Right cardiac atrium (tissue), 5 donors: ENCODE data around the gene MYO19. TPM values are rescaled to one million over a fixed set of nuclear protein-coding genes. Genes with fewer than 3 reads are reported as not detected.

Source experiments
- ATAC-seq, 2 donors: fragments of 200-7000 bp; cut with Tn5 transposase; one replicate each; pipeline versions ENCODE4 v1.8.0 to v1.9.1; 2020; ENCODE audit warnings: moderate library complexity in 2 of 2, mild to moderate bottlenecking in 1 of 2
- DNase-seq, 3 donors: peaks; one replicate each; pipeline ENCODE4 v3.0.0-alpha.2; 2020
- H3K27ac ChIP-seq: one replicate; pipeline ENCODE4 v1.5.1; 2013; ENCODE audit warnings: mild to moderate bottlenecking, low read length, control low read depth, moderate library complexity
- H3K27me3 ChIP-seq: one replicate; pipeline ENCODE4 v1.6.1; 2013; ENCODE audit not compliant: control insufficient read depth, insufficient read depth
- H3K4me1 ChIP-seq: one replicate; pipeline ENCODE4 v1.6.1; 2013; ENCODE audit warnings: low read length; ENCODE audit not compliant: control insufficient read depth, insufficient read depth
- H3K4me3 ChIP-seq: one replicate; pipeline ENCODE4 v1.5.1; 2013; ENCODE audit warnings: low read length, control low read depth
- H3K9me3 ChIP-seq: one replicate; pipeline ENCODE4 v1.6.1; 2013; ENCODE audit warnings: low read length; ENCODE audit not compliant: control insufficient read depth
- WGBS: extraction: QIAGEN DNeasy Blood & Tissue Kit; methylation state at CpG from one replicate; pipeline ENCODE4 v1.1.7; 2013; 5-methylcytosine and 5-hydroxymethylcytosine counted together
- intact Hi-C, 4 donors: fragments of 100-400 bp; cut with DNase I; formaldehyde crosslinking; loops; one replicate each; pipeline versions ENCODE4 v1.11.0 to v1.14.0; 2022 to 2023
- polyA plus RNA-seq: library from polyadenylated mRNA; stranded (reverse); fragments of 200-250 nt; gene quantifications from one replicate; pipeline ENCODE4 v1.2.3, GENCODE V29; 2013
- total RNA-seq, 4 donors: library from RNA; stranded (reverse); fragmentation: NEBNext Ultra II Directional; extraction: Animal tissue kit (Norgen Biotek cat#: 25700); gene quantifications; one replicate each; pipeline ENCODE4 v1.2.1, GENCODE V29; 2021
- donor health status: healthy with polysubstance abuse.
- donor health status: DM: no; HTN: yes; CAD: no.
- donor health status: DM: no; HTN: no; CAD: no.
- donor health status: DM: no; HTN: yes; CAD: no; lungs with severe emphysema.
- donor health status: DM: yes; HTN: yes; CAD: no.

Gene MYO19
- total and polyA plus RNA-seq, 5 donors, result 10.7 to 21.4 (median 16.2) TPM

DNA sequence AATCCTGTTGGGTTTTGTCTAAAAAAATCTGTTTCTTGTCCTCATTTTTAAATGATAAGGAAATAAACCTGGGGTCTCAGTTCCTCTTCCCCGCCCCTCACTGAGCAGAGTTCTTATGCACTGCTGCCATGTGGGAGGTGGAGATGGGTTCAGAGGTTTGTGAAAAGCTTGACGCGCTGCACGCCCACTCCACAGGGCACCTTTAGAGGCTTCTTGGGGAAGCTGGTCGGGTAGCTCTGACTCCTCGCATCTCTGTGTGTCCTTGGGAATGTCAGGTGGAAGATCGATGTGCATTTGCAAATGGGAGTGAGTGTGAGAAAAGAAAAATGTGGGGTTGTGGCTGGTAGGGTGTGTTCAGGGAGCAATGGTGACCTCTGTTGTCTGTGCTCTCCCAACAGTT is 52.8 kb downstream of the MYO19 start:
- H3K27ac ChIP-seq, result no peak overlapping the region
- WGBS, result 61% methylated on average over 7 of the region's 7 CpGs
- H3K27me3 ChIP-seq, result no peaks in the 10 kb centered on the region
- no peak for DNase-seq
- intact Hi-C loops, result loop anchor here in 3 of 4 donors (5.0 to 10.0 kb wide), 3 partner anchors 465 to 517 kb away; partner anchors contain the start of gene AATF (in 1 of the 3)
- no peak for ATAC-seq
- H3K4me1 ChIP-seq, result peaks cover 2% of the 10 kb centered on the region
- H3K4me3 ChIP-seq, result no peak overlapping the region
- H3K9me3 ChIP-seq, result no peaks in the 10 kb centered on the region

DNA sequence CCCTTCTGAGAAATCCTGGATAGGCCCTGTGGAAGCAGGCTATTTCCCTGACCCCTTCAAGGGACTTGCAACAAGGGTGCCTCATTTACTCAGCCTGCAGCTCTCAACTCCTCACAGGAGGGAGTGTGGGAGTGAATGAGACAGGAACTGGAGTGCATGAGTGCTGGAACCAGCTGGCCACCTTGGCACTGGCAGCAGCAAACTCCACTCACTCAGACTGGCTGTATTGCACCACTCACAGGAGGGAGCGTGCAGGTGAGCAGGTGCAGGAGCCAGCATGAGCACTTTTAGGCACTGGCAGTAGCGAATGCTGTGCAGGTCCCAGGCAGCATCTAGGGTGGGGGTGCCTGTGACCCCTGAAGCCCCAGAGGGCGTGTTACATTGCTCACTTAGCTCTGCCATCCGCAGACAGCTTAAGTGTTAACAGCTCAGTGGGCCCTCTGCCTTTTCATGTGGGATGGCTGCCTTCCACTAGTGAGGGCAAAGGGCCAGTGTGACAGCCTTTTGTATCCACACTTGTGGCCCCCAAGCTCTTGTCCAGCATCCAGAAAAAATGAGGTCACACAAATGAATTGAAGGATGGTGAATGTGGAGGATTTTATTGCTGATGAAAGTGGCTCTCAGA is 59.2 kb downstream of the MYO19 start:
- ATAC-seq, result peak in 1 of 2 donors; percentile 22
- Histone ChIP-seq H3K27me3 (no peaks in the 10 kb centered on the region), H3K27ac (no peak overlapping the region), H3K4me3 (no peak overlapping the region), H3K4me1 (no peaks in the 10 kb centered on the region), H3K9me3 (no peaks in the 10 kb centered on the region)
- intact Hi-C loops, result loop anchor here in 1 of 4 donors (10.0 kb wide), 1 partner anchor 501 kb away; no protein-coding TSS in a partner anchor
- 47% methylated on average over 4 of the region's 4 CpGs for WGBS
- DNase-seq, result no peak

DNA sequence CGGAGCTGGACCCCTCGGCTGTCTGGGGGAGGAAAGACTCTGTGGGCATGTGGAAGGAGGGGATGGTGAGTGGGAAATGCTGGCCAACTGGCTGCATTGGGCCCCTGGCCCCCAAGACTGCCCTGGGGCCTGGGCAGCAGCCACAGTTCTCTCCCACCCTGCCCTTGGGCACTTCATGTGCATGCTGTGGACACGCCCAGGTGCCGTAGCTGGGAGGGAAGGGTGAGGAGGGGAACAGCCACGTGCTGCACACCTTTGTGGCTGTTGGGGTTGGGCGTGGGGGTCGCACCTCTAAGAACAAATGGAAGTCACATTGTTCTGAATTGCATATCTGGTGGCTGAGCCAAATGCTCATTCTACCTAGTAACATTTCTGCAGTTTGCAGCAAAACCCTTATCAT is 60.1 kb downstream of the MYO19 start:
- peak in 1 of 2 donors; percentile 19 for ATAC-seq
- Histone ChIP-seq H3K27me3 (no peaks in the 10 kb centered on the region), H3K9me3 (no peaks in the 10 kb centered on the region), H3K27ac (no peak overlapping the region), H3K4me1 (no peaks in the 10 kb centered on the region), H3K4me3 (no peak overlapping the region)
- DNase-seq, result no peak
- 67% methylated on average over 7 of the region's 7 CpGs for WGBS
- intact Hi-C loops, result loop anchor here in 1 of 4 donors (10.0 kb wide), 1 partner anchor 500 kb away; no protein-coding TSS in a partner anchor

DNA sequence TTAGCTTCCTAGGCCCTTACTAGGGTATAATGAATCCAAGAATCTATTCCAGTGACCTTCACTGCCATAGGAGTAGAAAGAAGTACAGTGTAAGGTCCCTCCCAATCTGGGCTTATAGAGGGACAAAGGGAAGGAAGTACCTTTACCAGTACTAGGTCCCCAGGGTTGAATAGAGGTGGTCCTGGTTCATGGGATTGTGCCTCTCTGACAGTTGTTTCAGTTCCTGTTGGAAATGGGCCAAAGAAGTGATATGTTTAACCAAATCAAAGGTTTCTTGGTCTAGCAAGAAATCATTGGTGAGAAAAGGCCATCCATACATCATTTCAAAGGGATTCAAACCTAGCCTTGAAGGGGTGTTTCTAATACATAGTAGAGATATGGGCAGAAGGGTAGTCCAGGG is 64.2 kb downstream of the MYO19 start:
- intact Hi-C loops, result loop anchor here in 1 of 4 donors (10.0 kb wide), 1 partner anchor 496 kb away; no protein-coding TSS in a partner anchor
- Histone ChIP-seq H3K4me1 (no peaks in the 10 kb centered on the region), H3K9me3 (no peaks in the 10 kb centered on the region), H3K27me3 (peaks cover 5% of the 10 kb centered on the region), H3K27ac (no peak overlapping the region), H3K4me3 (no peak overlapping the region)
- no peak for ATAC-seq
- DNase-seq, result no peak

DNA sequence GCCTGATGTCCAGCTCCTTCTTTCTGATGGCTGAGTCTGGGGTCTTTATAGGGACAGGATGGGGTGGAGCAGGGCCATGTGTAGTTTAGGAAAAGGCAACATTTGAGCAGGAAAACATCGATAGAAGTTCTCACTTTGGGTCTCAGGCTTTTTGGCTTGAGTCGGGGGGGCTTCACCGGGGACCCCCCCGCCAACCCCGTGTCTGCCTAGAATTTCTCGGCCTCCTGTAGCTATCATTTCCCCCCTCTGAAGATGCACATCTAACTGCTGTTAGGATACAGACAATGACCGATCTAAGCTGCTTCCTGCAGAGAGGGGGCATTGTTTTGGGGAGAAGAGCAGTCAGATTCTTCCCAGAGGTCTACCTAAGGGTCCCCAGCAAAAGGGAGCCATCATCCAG is 64.9 kb downstream of the MYO19 start:
- intact Hi-C loops, result loop anchor here in 1 of 4 donors (10.0 kb wide), 1 partner anchor 495 kb away; no protein-coding TSS in a partner anchor
- 71% methylated on average over 7 of the region's 7 CpGs for WGBS
- DNase-seq (no peak), ATAC-seq (no peak)
- no peak overlapping the region for H3K4me3 ChIP-seq
- H3K9me3 ChIP-seq, result no peaks in the 10 kb centered on the region
- H3K27ac ChIP-seq, result no peak overlapping the region
- no peaks in the 10 kb centered on the region for H3K4me1 ChIP-seq
- peaks cover 5% of the 10 kb centered on the region for H3K27me3 ChIP-seq

DNA sequence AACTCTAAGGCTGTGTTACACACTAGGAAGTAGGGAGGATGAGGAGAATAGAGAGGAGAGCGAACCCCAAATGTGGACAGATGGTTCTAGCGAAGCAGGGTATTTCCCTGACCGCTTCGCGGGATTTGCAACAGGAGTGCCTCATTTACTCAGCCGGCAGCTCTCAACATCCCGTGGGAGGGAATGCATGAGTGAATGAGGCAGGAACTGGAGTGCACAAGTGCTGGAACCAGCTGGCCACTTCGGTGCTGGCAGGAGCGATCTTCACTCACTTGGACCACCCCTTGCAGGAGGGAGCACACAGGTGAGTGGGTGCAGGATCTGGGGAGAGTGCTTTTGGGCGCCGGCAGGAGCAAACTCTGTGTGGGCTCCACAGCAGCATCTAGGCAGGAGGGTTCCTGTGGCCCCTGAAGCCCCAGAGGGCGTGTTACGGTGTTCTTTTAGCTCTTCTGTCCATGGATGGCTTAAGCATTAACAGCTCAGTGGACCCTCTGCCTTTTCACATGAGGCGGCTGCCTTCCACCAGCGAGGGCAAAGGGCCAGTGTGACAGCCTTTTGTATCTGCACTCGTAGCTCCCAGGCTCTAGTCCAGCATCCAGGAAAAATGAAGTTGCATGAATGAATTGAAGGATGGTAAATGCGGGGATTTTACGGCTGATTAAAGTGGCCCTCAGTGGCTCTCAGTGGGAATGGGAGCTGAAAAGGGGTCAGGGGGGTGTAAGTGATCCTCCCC is 65.6 kb downstream of the MYO19 start:
- intact Hi-C loops, result no loop called here
- peaks cover 5% of the 10 kb centered on the region for H3K27me3 ChIP-seq
- no peaks in the 10 kb centered on the region for H3K4me1 ChIP-seq
- ATAC-seq (no peak), DNase-seq (no peak)
- no peaks in the 10 kb centered on the region for H3K9me3 ChIP-seq
- H3K4me3 ChIP-seq, result no peak overlapping the region
- 66% methylated on average over 18 of the region's 18 CpGs for WGBS
- no peak overlapping the region for H3K27ac ChIP-seq

DNA sequence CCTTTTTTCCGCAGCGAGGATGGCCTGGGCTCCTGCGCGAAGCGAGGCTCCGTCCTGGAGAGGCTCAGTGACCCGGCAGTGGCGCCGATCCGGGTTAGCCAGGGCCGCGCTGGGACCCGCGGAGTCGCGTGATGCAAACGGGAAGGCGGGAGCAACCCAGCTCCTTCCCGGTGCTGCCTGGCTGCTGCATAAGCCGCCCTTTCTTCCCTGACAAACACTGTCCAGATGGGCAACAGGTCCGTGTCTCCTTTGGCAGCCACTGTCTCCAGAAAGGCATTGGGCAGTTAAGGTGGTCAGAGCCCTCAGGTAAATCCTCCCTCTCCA is 69.9 kb downstream of the MYO19 start:
- intact Hi-C loops, result no loop called here
- 9% methylated on average over 21 of the region's 21 CpGs for WGBS
- ATAC-seq, result no peak
- Histone ChIP-seq H3K27ac (no peak overlapping the region), H3K9me3 (no peaks in the 10 kb centered on the region), H3K4me3 (no peak overlapping the region), H3K27me3 (peaks cover 5% of the 10 kb centered on the region), H3K4me1 (no peaks in the 10 kb centered on the region)
- no peak for DNase-seq

DNA sequence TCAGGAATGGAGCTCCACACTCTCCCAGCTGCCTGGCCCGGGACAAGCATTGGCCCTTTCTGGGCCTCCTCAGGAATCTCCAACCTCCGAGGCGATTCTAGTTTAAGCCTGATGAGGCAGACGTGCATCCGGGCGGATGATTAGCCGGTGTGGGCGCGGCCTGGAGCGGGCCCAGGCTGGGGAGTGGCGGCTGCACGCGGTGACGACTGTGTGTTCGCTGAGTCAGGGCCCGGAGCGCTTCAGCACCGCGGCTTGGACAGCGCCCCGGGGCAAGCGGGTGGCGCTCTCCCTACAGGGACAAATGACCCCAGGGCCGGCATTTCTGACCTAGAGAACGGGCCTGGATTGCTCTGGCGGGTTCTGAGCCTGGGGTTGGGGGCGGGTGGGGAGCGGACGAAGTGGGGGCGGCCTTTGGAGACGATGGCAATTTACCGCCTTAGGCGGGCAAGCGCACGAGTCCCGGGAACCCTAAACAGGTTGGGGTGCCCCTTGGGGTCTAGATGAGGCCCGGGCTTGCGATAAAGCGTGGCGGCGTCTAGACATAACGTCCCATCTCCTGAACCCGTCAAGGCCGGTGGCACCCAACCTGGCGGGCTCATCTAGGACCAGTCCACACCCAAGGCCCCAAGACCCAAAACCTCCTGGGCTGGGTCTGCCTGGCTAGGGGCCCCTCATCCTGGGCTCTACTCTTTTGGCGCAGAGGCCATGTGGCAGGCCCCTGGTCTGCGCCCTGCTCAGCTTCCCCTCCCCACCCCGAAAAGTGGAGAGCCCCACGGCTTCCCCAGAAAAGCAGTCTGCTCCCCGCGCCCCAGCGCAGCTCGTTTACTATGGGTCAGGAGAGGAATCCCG is 70.5 kb downstream of the MYO19 start:
- H3K27me3 ChIP-seq, result peaks cover 5% of the 10 kb centered on the region
- H3K9me3 ChIP-seq, result no peaks in the 10 kb centered on the region
- WGBS, result 14% methylated on average over 54 of the region's 54 CpGs
- peak; percentile 59 to 76 (median 69) for DNase-seq
- intact Hi-C loops, result no loop called here
- no peak overlapping the region for H3K27ac ChIP-seq
- H3K4me1 ChIP-seq, result no peaks in the 10 kb centered on the region
- ATAC-seq, result peak; percentile 79 to 90
- H3K4me3 ChIP-seq, result no peak overlapping the region

DNA sequence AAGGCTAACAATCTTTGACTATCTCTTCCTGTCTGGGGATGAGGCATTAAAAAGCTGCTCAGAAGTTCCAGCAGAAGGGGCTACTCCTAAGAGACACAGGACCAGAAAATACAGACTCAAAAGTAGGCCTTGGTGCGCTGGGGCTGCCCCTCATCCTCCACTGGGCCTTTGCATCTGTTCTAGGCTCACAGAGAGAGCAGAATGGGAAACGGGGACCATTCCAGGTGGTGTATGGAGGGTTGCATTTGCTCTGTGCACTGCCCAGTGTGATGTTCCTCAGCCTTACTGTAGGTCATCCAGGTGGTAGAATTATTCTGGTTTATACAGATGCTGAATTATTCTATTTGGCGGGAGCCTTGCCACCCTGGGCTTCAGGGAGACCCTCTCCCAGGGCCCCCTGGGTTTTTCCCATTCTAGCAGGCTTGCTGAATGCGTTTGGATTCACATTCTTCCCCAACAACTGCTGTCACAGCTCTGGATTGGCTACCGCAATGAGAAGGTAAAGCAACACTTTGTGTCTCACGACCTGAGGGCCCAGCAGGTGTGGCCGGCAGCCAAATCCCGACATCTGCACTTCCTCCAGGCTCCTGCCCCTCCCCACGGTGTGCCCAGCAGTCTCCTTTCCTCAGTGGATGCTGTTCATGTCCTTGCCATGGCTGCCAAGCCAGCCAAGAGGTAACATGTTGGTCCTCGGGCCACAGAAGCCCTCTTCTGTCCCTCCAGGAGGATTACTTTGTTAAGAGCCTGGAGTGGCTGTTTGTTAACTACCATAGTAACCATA is 73.1 kb downstream of the MYO19 start:
- Histone ChIP-seq H3K9me3 (no peaks in the 10 kb centered on the region), H3K4me3 (no peak overlapping the region), H3K4me1 (no peaks in the 10 kb centered on the region), H3K27me3 (no peaks in the 10 kb centered on the region), H3K27ac (no peak overlapping the region)
- ATAC-seq (no peak), DNase-seq (no peak)
- intact Hi-C loops, result no loop called here
- WGBS, result 55% methylated on average over 10 of the region's 10 CpGs

DNA sequence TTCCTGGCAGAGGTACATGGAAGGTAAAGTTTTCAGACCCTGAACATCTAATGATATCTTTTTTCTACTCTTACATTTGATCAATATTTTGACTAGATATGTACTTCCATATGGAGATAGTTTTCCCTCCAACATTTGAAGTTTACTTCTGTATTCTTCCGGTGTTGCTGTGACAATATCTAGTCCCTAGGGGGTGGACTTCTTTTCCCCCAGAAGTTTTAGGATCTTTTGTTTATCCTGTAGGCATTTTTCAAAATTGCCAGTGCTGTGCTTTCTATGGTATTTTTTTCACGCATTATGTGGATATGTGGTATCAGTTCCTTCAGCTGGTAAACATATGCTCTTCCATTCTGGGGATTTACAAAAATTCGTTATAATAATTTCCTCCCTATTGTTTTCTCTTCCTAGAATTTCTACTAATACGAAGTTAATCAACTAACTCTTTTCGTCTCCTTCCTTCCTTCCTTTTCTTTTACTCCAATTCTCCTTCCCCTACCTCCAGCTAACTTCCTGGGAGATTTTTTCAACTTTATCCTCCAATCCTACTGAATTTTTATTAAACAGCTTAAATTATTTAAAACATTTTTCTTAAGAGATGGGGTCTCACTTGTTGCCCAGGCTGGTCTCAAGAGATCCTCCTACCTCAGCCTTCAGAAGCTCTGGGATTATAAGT is 74.3 kb downstream of the MYO19 start:
- DNase-seq, result no peak
- Histone ChIP-seq H3K4me1 (no peaks in the 10 kb centered on the region), H3K27ac (no peak overlapping the region), H3K27me3 (no peaks in the 10 kb centered on the region), H3K9me3 (no peaks in the 10 kb centered on the region), H3K4me3 (no peak overlapping the region)
- no peak for ATAC-seq
- intact Hi-C loops, result no loop called here
- WGBS, result 55% methylated on average over 5 of the region's 5 CpGs
